Thyroid gland (tissue), 4 donors: ENCODE data around the gene ACSL6.
"Not testable (repeated sequence)": the region's sequence is repeated elsewhere in the genome, so short reads cannot be mapped to it uniquely, and the experiment has no call there.

Source experiments
- POLR2A ChIP-seq, 2 donors: fragments of 450-650 bp; IDR thresholded peaks; one replicate each; pipeline ENCODE4 v1.6.1; 2017; ENCODE audit warnings: antibody characterized with exemption in 2 of 2, mild to moderate bottlenecking in 2 of 2, moderate library complexity in 1 of 2
- TF ChIP-seq, protein P1 (sequence below), 6 experiments: fragments of 200-600 bp in 3 of 6; fragments of 450-650 bp in 3 of 6; sonication (generic) in 3 of 6; IDR thresholded peaks; one replicate each; pipeline ENCODE4 v1.5.1; 2016 to 2019; ENCODE audit warnings: antibody characterized with exemption in 6 of 6, mild to moderate bottlenecking in 2 of 6, inconsistent platforms in 1 of 6, moderate library complexity in 1 of 6

DNA sequence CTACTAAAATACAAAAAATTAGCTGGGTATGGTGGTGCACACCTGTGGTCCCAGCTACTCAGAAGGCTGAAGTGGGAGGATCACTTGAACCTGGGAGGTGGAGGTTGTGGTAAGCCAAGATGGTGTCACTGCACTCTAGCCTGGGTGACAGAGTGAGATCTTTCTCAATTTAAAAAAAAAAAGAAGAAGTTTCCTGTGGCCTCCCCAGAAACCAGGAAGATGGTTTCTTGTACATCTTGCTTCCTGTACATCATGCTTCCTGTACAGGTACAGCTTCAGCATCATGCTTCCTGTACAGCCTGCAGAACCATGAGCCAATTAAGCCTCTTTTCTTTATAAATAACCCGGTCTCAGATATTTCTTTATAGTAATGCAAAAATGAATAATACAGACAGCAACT, 109.2 kb downstream of the ACSL6 start:
- TF ChIP-seq, protein P1, sequence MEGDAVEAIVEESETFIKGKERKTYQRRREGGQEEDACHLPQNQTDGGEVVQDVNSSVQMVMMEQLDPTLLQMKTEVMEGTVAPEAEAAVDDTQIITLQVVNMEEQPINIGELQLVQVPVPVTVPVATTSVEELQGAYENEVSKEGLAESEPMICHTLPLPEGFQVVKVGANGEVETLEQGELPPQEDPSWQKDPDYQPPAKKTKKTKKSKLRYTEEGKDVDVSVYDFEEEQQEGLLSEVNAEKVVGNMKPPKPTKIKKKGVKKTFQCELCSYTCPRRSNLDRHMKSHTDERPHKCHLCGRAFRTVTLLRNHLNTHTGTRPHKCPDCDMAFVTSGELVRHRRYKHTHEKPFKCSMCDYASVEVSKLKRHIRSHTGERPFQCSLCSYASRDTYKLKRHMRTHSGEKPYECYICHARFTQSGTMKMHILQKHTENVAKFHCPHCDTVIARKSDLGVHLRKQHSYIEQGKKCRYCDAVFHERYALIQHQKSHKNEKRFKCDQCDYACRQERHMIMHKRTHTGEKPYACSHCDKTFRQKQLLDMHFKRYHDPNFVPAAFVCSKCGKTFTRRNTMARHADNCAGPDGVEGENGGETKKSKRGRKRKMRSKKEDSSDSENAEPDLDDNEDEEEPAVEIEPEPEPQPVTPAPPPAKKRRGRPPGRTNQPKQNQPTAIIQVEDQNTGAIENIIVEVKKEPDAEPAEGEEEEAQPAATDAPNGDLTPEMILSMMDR (IDR thresholded peaks at IDR 0.05): not testable (repeated sequence)
- not testable (repeated sequence) for TF ChIP-seq POLR2A (IDR thresholded peaks at IDR 0.05)
